ENCODE data around the gene CAMK1D.

GRCh38 chr10:12787297-12787696 is 437.9 kb downstream of the CAMK1D start:
- TF ChIP-seq POLR2A (IDR thresholded peaks at IDR 0.05; ENCODE audit: extremely low read depth, insufficient read length) (no peak), CTCF (IDR thresholded peaks at IDR 0.05; ENCODE audit: low read depth, low read length) (no peak), MYC (IDR thresholded peaks at IDR 0.05; ENCODE audit: low read depth, low read length) (no peak)
- TF ChIP-seq, protein P1, sequence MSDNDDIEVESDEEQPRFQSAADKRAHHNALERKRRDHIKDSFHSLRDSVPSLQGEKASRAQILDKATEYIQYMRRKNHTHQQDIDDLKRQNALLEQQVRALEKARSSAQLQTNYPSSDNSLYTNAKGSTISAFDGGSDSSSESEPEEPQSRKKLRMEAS (IDR thresholded peaks at IDR 0.05; ENCODE audit: low read depth, low read length), result no peak

Data from NB4 (cell line).